ENCODE results near the gene TDRD10. TPM values are rescaled to one million over a fixed set of nuclear protein-coding genes. Genes with fewer than 3 reads are reported as not detected.

The TDRD10 gene
- total RNA-seq, 3 donors from 2014 or later (not counting 1 experiment from before 2014, with no cell fraction given): 0.38 TPM; not detected in 2

GRCh38 chr1:154460695-154461260, 41.2 kb upstream of the TDRD10 start:
- H3K4me1 Mint-ChIP-seq: peaks cover 9 to 13% of the 10 kb centered on the region in 2 donors
- DNase-seq (peak in 1 of 2 donors; percentile 37), ATAC-seq (no peak)
- Histone ChIP-seq H3K27ac (ENCODE audit: low read length) (no peak overlapping the region), H3K27me3 (ENCODE audit: control insufficient read depth, insufficient read depth, low read length) (no peaks in the 10 kb centered on the region), H3K4me3 (ENCODE audit: low read length) (no peak overlapping the region), H3K4me1 (ENCODE audit: control insufficient read depth, insufficient read depth, low read length) (peaks cover 30% of the 10 kb centered on the region), H3K36me3 (ENCODE audit: control insufficient read depth, insufficient read depth, low read length) (no peaks in the 10 kb centered on the region), H3K9me3 (ENCODE audit: control insufficient read depth, insufficient read depth, low read length) (no peaks in the 10 kb centered on the region)
- H3K4me3 Mint-ChIP-seq: no peak overlapping the region
- WGBS (ENCODE audit: insufficient coverage): 83% methylated on average over 15 of the region's 15 CpGs
- no peak overlapping the region for H3K27ac Mint-ChIP-seq
- no peak for TF ChIP-seq CTCF (IDR thresholded peaks at IDR 0.05)
- intact Hi-C loops (cut with micrococcal nuclease): no loop called here
- peaks cover under 1 to 11% of the 10 kb centered on the region in 2 donors for H3K27me3 Mint-ChIP-seq (ENCODE audit: low read depth in 2 of 2)
- no peaks in the 10 kb centered on the region for H3K36me3 Mint-ChIP-seq
- H3K9me3 Mint-ChIP-seq: no peaks in the 10 kb centered on the region

GRCh38 chr1:154463512-154463990, 38.5 kb upstream of the TDRD10 start:
- Histone ChIP-seq H3K9me3 (ENCODE audit: control insufficient read depth, insufficient read depth, low read length) (no peaks in the 10 kb centered on the region), H3K27me3 (ENCODE audit: control insufficient read depth, insufficient read depth, low read length) (no peaks in the 10 kb centered on the region), H3K4me1 (ENCODE audit: control insufficient read depth, insufficient read depth, low read length) (peaks cover 40% of the 10 kb centered on the region), H3K27ac (ENCODE audit: low read length) (peak overlapping the region; percentile 17), H3K36me3 (ENCODE audit: control insufficient read depth, insufficient read depth, low read length) (no peaks in the 10 kb centered on the region), H3K4me3 (ENCODE audit: low read length) (no peak overlapping the region)
- no peak for TF ChIP-seq CTCF (IDR thresholded peaks at IDR 0.05)
- ATAC-seq (peak; percentile 76 to 78 (median 77)), DNase-seq (peak in 1 of 2 donors; percentile 83)
- intact Hi-C loops (cut with micrococcal nuclease): no loop called here
- Mint-ChIP-seq H3K4me1 (peaks cover 9 to 13% of the 10 kb centered on the region in 2 donors), H3K27ac (peak overlapping the region in 1 of 2 donors; percentile 71), H3K27me3 (ENCODE audit: low read depth in 2 of 2) (peaks cover 6 to 13% of the 10 kb centered on the region in 2 donors), H3K9me3 (no peaks in the 10 kb centered on the region), H3K4me3 (peak overlapping the region; percentile 35), H3K36me3 (no peaks in the 10 kb centered on the region)
- 15% methylated on average over 4 of the region's 4 CpGs for WGBS (ENCODE audit: insufficient coverage)

- Histone ChIP-seq H3K36me3 (ENCODE audit: control insufficient read depth, insufficient read depth, low read length) (no peaks in the 10 kb centered on the region), H3K4me1 (ENCODE audit: control insufficient read depth, insufficient read depth, low read length) (peaks cover 40% of the 10 kb centered on the region), H3K9me3 (ENCODE audit: control insufficient read depth, insufficient read depth, low read length) (no peaks in the 10 kb centered on the region), H3K4me3 (ENCODE audit: low read length) (no peak overlapping the region), H3K27me3 (ENCODE audit: control insufficient read depth, insufficient read depth, low read length) (no peaks in the 10 kb centered on the region), H3K27ac (ENCODE audit: low read length) (no peak overlapping the region)
- no peaks in the 10 kb centered on the region for H3K36me3 Mint-ChIP-seq
- H3K4me1 Mint-ChIP-seq: peaks cover 9 to 13% of the 10 kb centered on the region in 2 donors
- no peak overlapping the region for H3K4me3 Mint-ChIP-seq
- intact Hi-C loops (cut with micrococcal nuclease): no loop called here
- H3K9me3 Mint-ChIP-seq: no peaks in the 10 kb centered on the region
- no peak for DNase-seq
- ATAC-seq: no peak
- TF ChIP-seq CTCF (IDR thresholded peaks at IDR 0.05): no peak
- WGBS (ENCODE audit: insufficient coverage): 86% methylated on average over 8 of the region's 8 CpGs
- H3K27ac Mint-ChIP-seq: no peak overlapping the region
- peaks cover 13 to 16% of the 10 kb centered on the region in 2 donors for H3K27me3 Mint-ChIP-seq (ENCODE audit: low read depth in 2 of 2)
Measured at GRCh38 chr1:154465621-154466195, 36.3 kb upstream of the TDRD10 start.
